Muscle layer of colon (tissue), 2 donors: ENCODE data around the gene ACVR2A.

Experiments
- H3K27ac ChIP-seq: one replicate; pipeline ENCODE4 v1.7.0; 2013; ENCODE audit warnings: low read depth, mild to moderate bottlenecking, low read length, moderate library complexity
- H3K27me3 ChIP-seq, 2 donors: one replicate each; pipeline ENCODE4 v1.7.0; 2013; ENCODE audit warnings: low read length in 2 of 2, mild to moderate bottlenecking in 2 of 2; ENCODE audit not compliant: insufficient read depth in 2 of 2, control insufficient read depth in 1 of 2
- H3K36me3 ChIP-seq: one replicate; pipeline ENCODE4 v1.7.0; 2013; ENCODE audit warnings: mild to moderate bottlenecking, low read length; ENCODE audit not compliant: insufficient read depth
- H3K4me1 ChIP-seq: one replicate; pipeline ENCODE4 v1.7.0; 2013; ENCODE audit warnings: mild to moderate bottlenecking, low read length; ENCODE audit not compliant: insufficient read depth
- H3K4me3 ChIP-seq, 2 donors: one replicate each; pipeline ENCODE4 v1.7.0; 2013; ENCODE audit warnings: low read length in 2 of 2, low read depth in 1 of 2, mild to moderate bottlenecking in 1 of 2, moderate library complexity in 1 of 2
- H3K9ac ChIP-seq: one replicate; pipeline ENCODE4 v1.7.0; 2013; ENCODE audit warnings: low read length
- H3K9me3 ChIP-seq: one replicate; pipeline ENCODE4 v1.7.0; 2013; ENCODE audit warnings: mild to moderate bottlenecking, low read length
- donor health status: abdominal sarcoma.
- donor health status: Adenocarcinoma of cecum.

The ACVR2A gene

GRCh38 chr2:147933931-147934330 is 89.1 kb downstream of the ACVR2A start:
- Histone ChIP-seq H3K27me3 (no peaks in the 10 kb centered on the region), H3K4me1 (no peaks in the 10 kb centered on the region), H3K9me3 (no peaks in the 10 kb centered on the region), H3K27ac (no peak overlapping the region), H3K4me3 (no peak overlapping the region), H3K9ac (no peak overlapping the region), H3K36me3 (peaks cover 12% of the 10 kb centered on the region)

GRCh38 chr2:147934881-147935620 is 90.2 kb downstream of the ACVR2A start:
- peaks cover 12% of the 10 kb centered on the region for H3K36me3 ChIP-seq
- H3K4me3 ChIP-seq = no peak overlapping the region

GRCh38 chr2:147937744-147938349 is 93.0 kb downstream of the ACVR2A start:
- H3K9me3 ChIP-seq = no peaks in the 10 kb centered on the region
- no peak overlapping the region for H3K4me3 ChIP-seq
- H3K9ac ChIP-seq = no peak overlapping the region
- no peak overlapping the region for H3K27ac ChIP-seq
- H3K4me1 ChIP-seq = no peaks in the 10 kb centered on the region
- H3K27me3 ChIP-seq = no peaks in the 10 kb centered on the region
- H3K36me3 ChIP-seq = peaks cover 9% of the 10 kb centered on the region

More at GRCh38 chr2:147934881-147935620, 90.2 kb downstream of the ACVR2A start:
- no peaks in the 10 kb centered on the region for H3K9me3 ChIP-seq
- H3K27me3 ChIP-seq = no peaks in the 10 kb centered on the region
- no peak overlapping the region for H3K9ac ChIP-seq
- no peak overlapping the region for H3K27ac ChIP-seq
- no peaks in the 10 kb centered on the region for H3K4me1 ChIP-seq

- Histone ChIP-seq H3K9me3 (no peaks in the 10 kb centered on the region), H3K9ac (no peak overlapping the region), H3K36me3 (peaks cover 7% of the 10 kb centered on the region), H3K4me3 (no peak overlapping the region), H3K4me1 (no peaks in the 10 kb centered on the region), H3K27me3 (no peaks in the 10 kb centered on the region), H3K27ac (no peak overlapping the region)
Observed at GRCh38 chr2:147939313-147939712, 94.5 kb downstream of the ACVR2A start.

GRCh38 chr2:147945660-147946059 is 100.8 kb downstream of the ACVR2A start:
- no peaks in the 10 kb centered on the region for H3K9me3 ChIP-seq
- no peak overlapping the region for H3K9ac ChIP-seq
- H3K27ac ChIP-seq = no peak overlapping the region
- H3K27me3 ChIP-seq = no peaks in the 10 kb centered on the region
- no peaks in the 10 kb centered on the region for H3K4me1 ChIP-seq
- H3K4me3 ChIP-seq = no peak overlapping the region
- no peaks in the 10 kb centered on the region for H3K36me3 ChIP-seq

- H3K36me3 ChIP-seq = peaks cover 7% of the 10 kb centered on the region
- no peaks in the 10 kb centered on the region for H3K9me3 ChIP-seq
- H3K27me3 ChIP-seq = no peaks in the 10 kb centered on the region
- no peaks in the 10 kb centered on the region for H3K4me1 ChIP-seq
- no peak overlapping the region for H3K27ac ChIP-seq
- H3K4me3 ChIP-seq = no peak overlapping the region
- H3K9ac ChIP-seq = no peak overlapping the region
Observed at GRCh38 chr2:147952118-147952517, 107.3 kb downstream of the ACVR2A start.

GRCh38 chr2:147968571-147968970 is 123.7 kb downstream of the ACVR2A start:
- Histone ChIP-seq H3K9me3 (no peaks in the 10 kb centered on the region), H3K9ac (no peak overlapping the region), H3K4me1 (no peaks in the 10 kb centered on the region), H3K27ac (no peak overlapping the region), H3K36me3 (no peaks in the 10 kb centered on the region), H3K4me3 (no peak overlapping the region), H3K27me3 (no peaks in the 10 kb centered on the region)

GRCh38 chr2:147976102-147976501 is 131.3 kb downstream of the ACVR2A start:
- Histone ChIP-seq H3K4me1 (peaks cover 8% of the 10 kb centered on the region), H3K27me3 (no peaks in the 10 kb centered on the region), H3K27ac (no peak overlapping the region), H3K4me3 (no peak overlapping the region), H3K9ac (no peak overlapping the region), H3K9me3 (no peaks in the 10 kb centered on the region), H3K36me3 (no peaks in the 10 kb centered on the region)

- no peaks in the 10 kb centered on the region for H3K27me3 ChIP-seq
Observed at GRCh38 chr2:147977679-147978078, 132.8 kb downstream of the ACVR2A start.

More at GRCh38 chr2:147977679-147978078, 132.8 kb downstream of the ACVR2A start:
- Histone ChIP-seq H3K9me3 (no peaks in the 10 kb centered on the region), H3K9ac (no peak overlapping the region), H3K36me3 (no peaks in the 10 kb centered on the region), H3K27ac (no peak overlapping the region), H3K4me1 (peaks cover 11% of the 10 kb centered on the region), H3K4me3 (no peak overlapping the region)
